ENCODE results near the gene CHM.

- TF ChIP-seq CTCF (IDR thresholded peaks at IDR 0.05) = no peak
- TF ChIP-seq EP300 (IDR thresholded peaks at IDR 0.05) = no peak
- no peak for TF ChIP-seq POLR2A (IDR thresholded peaks at IDR 0.05)
These were observed 52.6 kb downstream of the CHM start for GRCh38 chrX:85994797-85995196.
